HepG2 (cell line): Measurements from ENCODE around the gene WDR37. TPM values are rescaled to one million over a fixed set of nuclear protein-coding genes. Genes with fewer than 3 reads are reported as not detected.

Experiments
- HDAC6 ChIP-seq: fragments of 200-600 bp; sonication (generic); IDR thresholded peaks from 2 replicates; pipeline ENCODE4 v1.7.0; 2017; ENCODE audit warnings: mild to moderate bottlenecking, antibody characterized with exemption, low read length, low read depth
- HIVEP1 ChIP-seq: sonication (generic); formaldehyde crosslinking; IDR thresholded peaks from 2 replicates; pipeline ENCODE4 v1.4.0; 2020; ENCODE audit warnings: mild to moderate bottlenecking, missing genetic modification reagents
- KAT2B ChIP-seq: fragments of 150-350 bp; IDR thresholded peaks from 2 replicates; pipeline ENCODE4 v1.6.1; 2014; ENCODE audit warnings: low read depth, low read length, borderline replicate concordance
- KDM2A ChIP-seq: sonication (generic); formaldehyde crosslinking; IDR thresholded peaks from 2 replicates; pipeline ENCODE4 v1.4.0; 2020; ENCODE audit warnings: low read depth, missing genetic modification reagents, borderline replicate concordance
- KDM4B ChIP-seq: sonication (generic); formaldehyde crosslinking; IDR thresholded peaks from 2 replicates; pipeline ENCODE4 v1.4.0; 2020; ENCODE audit warnings: missing genetic modification reagents
- KDM5A ChIP-seq: fragments of 200-600 bp; sonication (generic); IDR thresholded peaks from 2 replicates; pipeline ENCODE4 v1.7.0; 2018; ENCODE audit warnings: antibody characterized with exemption, mild to moderate bottlenecking, low read length, borderline replicate concordance
- MBNL3 ChIP-seq: fragments of 250-450 bp; sonication (Bioruptor Pico); conservative IDR thresholded peaks from 2 replicates; pipeline ENCODE4 v1.8.0; 2022; ENCODE audit warnings: mild to moderate bottlenecking, inconsistent platforms
- NBN ChIP-seq: fragments of 450-650 bp; conservative IDR thresholded peaks from 2 replicates; pipeline ENCODE4 v1.6.1; 2017
- NFYC ChIP-seq: IDR thresholded peaks from 2 replicates; pipeline ENCODE4 v1.6.1; 2016; ENCODE audit warnings: missing genetic modification reagents, missing compliant biosample characterization
- PHF20 ChIP-seq: sonication (generic); formaldehyde crosslinking; IDR thresholded peaks from 2 replicates; pipeline ENCODE4 v1.5.0; 2020; ENCODE audit warnings: mild to moderate bottlenecking, missing genetic modification reagents
- RFX1 ChIP-seq: fragments of 450-650 bp; IDR thresholded peaks from 2 replicates; pipeline ENCODE4 v1.6.1; 2017
- SMAD3 ChIP-seq: sonication (generic); formaldehyde crosslinking; IDR thresholded peaks from 2 replicates; pipeline ENCODE4 v1.4.0; 2020; ENCODE audit warnings: missing genetic modification reagents
- XRCC5 ChIP-seq: fragments of 200-400 bp; formaldehyde crosslinking; optimal IDR thresholded peaks from 2 replicates; pipeline ENCODE3; 2017; ENCODE audit warnings: mild to moderate bottlenecking, low read length
- YY1 ChIP-seq: IDR thresholded peaks from 2 replicates; pipeline ENCODE4 v1.6.1; 2011; ENCODE audit warnings: low read length, low read depth, moderate library complexity, mild to moderate bottlenecking; ENCODE audit not compliant: insufficient read depth, insufficient replicate concordance
- ZKSCAN8 ChIP-seq: IDR thresholded peaks from 2 replicates; pipeline ENCODE4 v1.6.1; 2016; ENCODE audit warnings: borderline replicate concordance, missing genetic modification reagents, missing compliant biosample characterization
- ZNF101 ChIP-seq: sonication (generic); formaldehyde crosslinking; IDR thresholded peaks from 2 replicates; pipeline ENCODE4 v1.4.0; 2020; ENCODE audit warnings: mild to moderate bottlenecking, low read depth, missing genetic modification reagents, borderline replicate concordance
- ZNF20 ChIP-seq: sonication (generic); formaldehyde crosslinking; IDR thresholded peaks from 2 replicates; pipeline ENCODE4 v1.4.0; 2020; ENCODE audit warnings: mild to moderate bottlenecking, moderate library complexity, missing genetic modification reagents
- ZNF446 ChIP-seq: sonication (generic); formaldehyde crosslinking; IDR thresholded peaks from 2 replicates; pipeline ENCODE4 v1.5.0; 2020; ENCODE audit warnings: mild to moderate bottlenecking, missing genetic modification reagents
- ZNF460 ChIP-seq: sonication (generic); formaldehyde crosslinking; IDR thresholded peaks from 2 replicates; pipeline ENCODE4 v1.5.1; 2020; ENCODE audit warnings: missing genetic modification reagents, mild to moderate bottlenecking, borderline replicate concordance
- ZNF558 ChIP-seq: sonication (generic); formaldehyde crosslinking; IDR thresholded peaks from 2 replicates; pipeline ENCODE4 v1.9.0; 2022; ENCODE audit warnings: mild to moderate bottlenecking, missing genetic modification reagents, borderline replicate concordance
- ZNF678 ChIP-seq: sonication (generic); formaldehyde crosslinking; IDR thresholded peaks from 2 replicates; pipeline ENCODE4 v1.4.0; 2020; ENCODE audit warnings: mild to moderate bottlenecking, missing genetic modification reagents
- ZNF746 ChIP-seq: sonication (generic); formaldehyde crosslinking; IDR thresholded peaks from 2 replicates; pipeline ENCODE4 v1.8.0; 2022; ENCODE audit warnings: mild to moderate bottlenecking, missing genetic modification reagents
- ZZZ3 ChIP-seq: sonication (generic); formaldehyde crosslinking; IDR thresholded peaks from 2 replicates; pipeline ENCODE4 v1.4.0; 2020; ENCODE audit warnings: missing genetic modification reagents, mild to moderate bottlenecking, borderline replicate concordance
- polyA plus RNA-seq, 8 experiments: library from polyadenylated mRNA; depleted of rRNA in 3 of 8; stranded (reverse) in 7 of 8; unstranded in 1 of 8; fragments of >200 nt; fragmentation: Illumina TruSeq in 4 of 8; extraction: Trizol in 4 of 8; gene quantifications; 2 replicates each; pipeline versions ENCODE4 v1.2.1 to v1.2.3, GENCODE V29; 2011 to 2016; ENCODE audit warnings: low read depth in 4 of 8, missing spikeins in 1 of 8, mixed read lengths in 1 of 8; ENCODE audit not compliant: insufficient read depth in 1 of 8
- total RNA-seq, 5 experiments: library from RNA; depleted of rRNA; stranded (reverse); fragments of >200 nt; fragmentation: Illumina TruSeq; extraction: Trizol; gene quantifications; 2 replicates each; pipeline ENCODE4 v1.2.3, GENCODE V29; 2016; ENCODE audit warnings: low read depth in 1 of 5
- TF ChIP-seq, protein P1 (sequence below): sonication (generic); formaldehyde crosslinking; IDR thresholded peaks from 2 replicates; pipeline ENCODE4 v1.4.0; 2020; ENCODE audit warnings: missing genetic modification reagents
- TF ChIP-seq, protein P2 (sequence below): IDR thresholded peaks from 2 replicates; pipeline ENCODE4 v1.6.1; 2016
- TF ChIP-seq, protein P3 (sequence below): sonication (generic); formaldehyde crosslinking; IDR thresholded peaks from 2 replicates; pipeline ENCODE4 v1.5.0; 2020; ENCODE audit warnings: missing genetic modification reagents
- TF ChIP-seq, protein P4 (sequence below): sonication (generic); formaldehyde crosslinking; IDR thresholded peaks from 2 replicates; pipeline ENCODE4 v1.9.0; 2021; ENCODE audit warnings: missing genetic modification reagents, borderline replicate concordance

Gene WDR37
- total and polyA plus RNA-seq, 2 of the 13 experiments (the other 11 are each of a cell fraction or from before 2014, with no cell fraction given), result 5.9 to 7.5 TPM

DNA sequence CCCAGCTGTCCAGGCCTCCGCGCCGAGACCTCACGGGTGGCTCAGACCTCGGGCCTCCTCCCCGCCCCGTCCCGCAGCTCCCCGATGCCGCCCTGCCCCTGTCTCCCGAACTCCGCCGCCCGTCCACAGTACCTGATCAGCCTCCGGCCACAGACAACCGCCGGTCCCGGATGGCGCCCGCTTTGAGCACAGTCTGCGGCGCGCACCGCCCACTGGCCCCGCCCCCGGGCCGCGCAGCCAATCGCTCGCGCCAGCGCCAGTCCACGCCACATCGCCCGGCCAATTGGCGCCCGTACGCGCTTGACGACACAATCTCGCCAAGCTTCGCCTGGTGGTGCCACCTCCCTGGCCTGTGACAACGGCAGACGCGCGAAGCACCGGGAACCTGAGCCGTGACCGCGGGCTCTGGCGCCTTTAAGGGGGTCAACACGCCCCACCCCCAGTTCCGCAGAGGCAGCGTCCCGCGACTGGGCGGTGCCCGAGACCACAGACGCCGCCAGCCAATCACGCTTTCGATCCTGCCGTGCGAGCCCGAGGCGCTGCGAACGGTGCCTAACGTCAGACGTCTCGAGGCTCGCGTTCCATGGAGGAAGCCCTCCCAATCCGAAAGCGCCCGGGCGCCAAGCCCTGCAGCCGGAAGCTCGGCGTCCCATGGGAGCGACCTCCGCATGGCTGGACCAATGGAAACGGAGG, 7.3 kb upstream of the WDR37 start, which contains the start of gene IDI1 (continued):
- TF ChIP-seq ZZZ3, result 0 out of 2 replicates have a peak, but pooled peaks have one; percentile 19
- TF ChIP-seq ZNF746 (CRISPR knock-in tag), result 0 out of 2 replicates have a peak, but pooled peaks have one; percentile 36
- TF ChIP-seq, protein P1, sequence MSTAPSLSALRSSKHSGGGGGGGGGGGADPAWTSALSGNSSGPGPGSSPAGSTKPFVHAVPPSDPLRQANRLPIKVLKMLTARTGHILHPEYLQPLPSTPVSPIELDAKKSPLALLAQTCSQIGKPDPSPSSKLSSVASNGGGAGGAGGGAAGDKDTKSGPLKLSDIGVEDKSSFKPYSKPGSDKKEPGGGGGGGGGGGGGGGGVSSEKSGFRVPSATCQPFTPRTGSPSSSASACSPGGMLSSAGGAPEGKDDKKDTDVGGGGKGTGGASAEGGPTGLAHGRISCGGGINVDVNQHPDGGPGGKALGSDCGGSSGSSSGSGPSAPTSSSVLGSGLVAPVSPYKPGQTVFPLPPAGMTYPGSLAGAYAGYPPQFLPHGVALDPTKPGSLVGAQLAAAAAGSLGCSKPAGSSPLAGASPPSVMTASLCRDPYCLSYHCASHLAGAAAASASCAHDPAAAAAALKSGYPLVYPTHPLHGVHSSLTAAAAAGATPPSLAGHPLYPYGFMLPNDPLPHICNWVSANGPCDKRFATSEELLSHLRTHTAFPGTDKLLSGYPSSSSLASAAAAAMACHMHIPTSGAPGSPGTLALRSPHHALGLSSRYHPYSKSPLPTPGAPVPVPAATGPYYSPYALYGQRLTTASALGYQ (CRISPR knock-in tag), result peak; percentile 77; the same call in 1 of the 2 replicates
- TF ChIP-seq KDM2A (CRISPR knock-in tag), result peak; percentile 100
- peak; percentile 72 for TF ChIP-seq YY1
- no peak; the same call in 1 of the 2 replicates for TF ChIP-seq RFX1
- peak; percentile 41; the same call in 1 of the 2 replicates for TF ChIP-seq HIVEP1 (CRISPR knock-in tag)
- TF ChIP-seq ZNF101, result no peak
- TF ChIP-seq XRCC5, result peak; percentile 14
- TF ChIP-seq KDM4B, result no peak
- TF ChIP-seq, protein P2, sequence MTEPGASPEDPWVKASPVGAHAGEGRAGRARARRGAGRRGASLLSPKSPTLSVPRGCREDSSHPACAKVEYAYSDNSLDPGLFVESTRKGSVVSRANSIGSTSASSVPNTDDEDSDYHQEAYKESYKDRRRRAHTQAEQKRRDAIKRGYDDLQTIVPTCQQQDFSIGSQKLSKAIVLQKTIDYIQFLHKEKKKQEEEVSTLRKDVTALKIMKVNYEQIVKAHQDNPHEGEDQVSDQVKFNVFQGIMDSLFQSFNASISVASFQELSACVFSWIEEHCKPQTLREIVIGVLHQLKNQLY, result 0 out of 2 replicates have a peak, but pooled peaks have one; percentile 66
- TF ChIP-seq SMAD3 (CRISPR knock-in tag), result peak; percentile 47; the same call in 1 of the 2 replicates
- TF ChIP-seq ZNF678 (CRISPR knock-in tag), result peak; percentile 92
- no peak for TF ChIP-seq HDAC6
- no peak; the same call in 1 of the 2 replicates for TF ChIP-seq ZNF460 (CRISPR knock-in tag)
- peak; percentile 86; the same call in 1 of the 2 replicates for TF ChIP-seq ZNF558 (CRISPR knock-in tag)
- no peak for TF ChIP-seq NBN
- TF ChIP-seq ZNF446 (CRISPR knock-in tag), result peak; percentile 95; the same call in 1 of the 2 replicates
- TF ChIP-seq, protein P3, sequence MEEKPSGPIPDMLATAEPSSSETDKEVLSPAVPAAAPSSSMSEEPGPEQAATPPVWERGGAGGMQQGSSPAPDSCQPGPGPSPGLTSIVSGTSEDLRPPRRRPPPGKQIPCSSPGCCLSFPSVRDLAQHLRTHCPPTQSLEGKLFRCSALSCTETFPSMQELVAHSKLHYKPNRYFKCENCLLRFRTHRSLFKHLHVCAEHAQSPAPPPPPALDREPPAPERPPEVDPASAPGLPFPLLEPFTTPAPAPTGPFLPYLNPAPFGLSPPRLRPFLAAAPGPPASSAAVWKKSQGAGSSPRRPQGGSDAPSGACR (CRISPR knock-in tag), result peak; percentile 76
- peak; percentile 86 for TF ChIP-seq NFYC (CRISPR knock-in tag)
- TF ChIP-seq ZKSCAN8 (CRISPR knock-in tag), result no peak
- no peak for TF ChIP-seq MBNL3 (CRISPR knock-in tag)
- TF ChIP-seq ZNF20 (CRISPR knock-in tag), result peak; percentile 79; the same call in 1 of the 2 replicates
- TF ChIP-seq KDM5A, result no peak
- TF ChIP-seq KAT2B, result no peak
- TF ChIP-seq, protein P4, sequence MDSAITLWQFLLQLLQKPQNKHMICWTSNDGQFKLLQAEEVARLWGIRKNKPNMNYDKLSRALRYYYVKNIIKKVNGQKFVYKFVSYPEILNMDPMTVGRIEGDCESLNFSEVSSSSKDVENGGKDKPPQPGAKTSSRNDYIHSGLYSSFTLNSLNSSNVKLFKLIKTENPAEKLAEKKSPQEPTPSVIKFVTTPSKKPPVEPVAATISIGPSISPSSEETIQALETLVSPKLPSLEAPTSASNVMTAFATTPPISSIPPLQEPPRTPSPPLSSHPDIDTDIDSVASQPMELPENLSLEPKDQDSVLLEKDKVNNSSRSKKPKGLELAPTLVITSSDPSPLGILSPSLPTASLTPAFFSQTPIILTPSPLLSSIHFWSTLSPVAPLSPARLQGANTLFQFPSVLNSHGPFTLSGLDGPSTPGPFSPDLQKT (CRISPR knock-in tag), result 0 out of 2 replicates have a peak, but pooled peaks have one; percentile 30
- peak; percentile 77; the same call in 1 of the 2 replicates for TF ChIP-seq PHF20 (CRISPR knock-in tag)
